Muscle layer of duodenum (tissue), 2 donors: ENCODE data around the gene PTPRS.

Experiments used
- H3K27ac ChIP-seq: one replicate; pipeline ENCODE4 v1.7.0; 2013; ENCODE audit warnings: mild to moderate bottlenecking, low read length
- H3K27me3 ChIP-seq: one replicate; pipeline ENCODE4 v1.7.0; 2013; ENCODE audit warnings: low read depth, mild to moderate bottlenecking, control low read depth, low read length
- H3K36me3 ChIP-seq, 2 donors: one replicate each; pipeline ENCODE4 v1.7.0; 2013; ENCODE audit warnings: low read length in 2 of 2, control low read depth in 1 of 2, mild to moderate bottlenecking in 1 of 2; ENCODE audit not compliant: insufficient read depth in 2 of 2, control insufficient read depth in 1 of 2
- H3K4me1 ChIP-seq, 2 donors: one replicate each; pipeline ENCODE4 v1.7.0; 2013; ENCODE audit warnings: low read length in 2 of 2, mild to moderate bottlenecking in 2 of 2, control low read depth in 1 of 2, moderate library complexity in 1 of 2; ENCODE audit not compliant: insufficient read depth in 2 of 2, control insufficient read depth in 1 of 2
- H3K4me3 ChIP-seq, 2 donors: one replicate each; pipeline ENCODE4 v1.7.0; 2013; ENCODE audit warnings: low read length in 2 of 2, low read depth in 1 of 2, mild to moderate bottlenecking in 1 of 2
- H3K9me3 ChIP-seq, 2 donors: one replicate each; pipeline ENCODE4 v1.7.0; 2013; ENCODE audit warnings: low read length in 2 of 2, control low read depth in 1 of 2, mild to moderate bottlenecking in 1 of 2; ENCODE audit not compliant: control insufficient read depth in 1 of 2
- donor health status: healthy.

The PTPRS gene

DNA sequence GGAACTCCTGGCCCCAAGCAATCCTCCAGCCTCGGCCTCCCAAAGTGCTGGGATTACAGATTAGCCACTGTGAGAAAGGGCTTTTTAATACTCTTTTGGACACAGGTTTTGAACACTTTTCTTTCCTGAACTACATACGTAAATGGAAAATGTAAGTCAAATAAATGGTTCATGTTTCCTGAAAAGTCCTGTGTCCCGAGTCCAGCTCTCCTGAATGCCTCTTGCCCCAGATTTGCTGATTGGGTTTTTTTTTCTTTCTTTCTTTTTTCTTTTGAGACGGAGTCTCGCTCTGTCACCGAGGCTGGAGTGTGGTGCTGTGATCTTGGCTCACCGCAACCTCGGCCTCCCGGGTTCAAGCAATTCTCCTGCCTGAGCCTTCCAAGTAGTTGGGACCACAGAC lies 24.5 kb downstream of the PTPRS start:
- Histone ChIP-seq H3K9me3 (no peaks in the 10 kb centered on the region), H3K4me3 (no peak overlapping the region), H3K36me3 (no peaks in the 10 kb centered on the region), H3K27ac (no peak overlapping the region), H3K4me1 (no peaks in the 10 kb centered on the region), H3K27me3 (no peaks in the 10 kb centered on the region)

DNA sequence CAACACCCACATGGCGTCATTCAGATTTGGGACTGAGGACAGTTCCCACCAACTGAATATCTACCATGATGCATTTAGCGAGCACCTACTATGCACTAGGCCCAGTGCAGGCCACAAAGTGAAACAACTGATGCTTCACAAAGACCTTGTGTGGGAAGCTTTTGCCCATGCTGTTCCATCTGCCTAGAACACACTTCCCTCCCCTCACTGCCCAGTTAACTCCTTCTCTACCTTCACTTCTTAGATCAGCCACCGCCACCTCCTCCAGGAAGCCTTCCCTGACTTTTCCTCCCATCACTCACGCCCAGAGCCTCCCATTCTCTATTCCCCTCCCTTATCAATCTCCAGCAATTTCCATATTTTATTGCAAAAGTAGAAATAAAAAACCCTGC lies 25.7 kb downstream of the PTPRS start:
- Histone ChIP-seq H3K27me3 (no peaks in the 10 kb centered on the region), H3K36me3 (no peaks in the 10 kb centered on the region), H3K9me3 (no peaks in the 10 kb centered on the region), H3K4me3 (no peak overlapping the region), H3K4me1 (no peaks in the 10 kb centered on the region), H3K27ac (no peak overlapping the region)

DNA sequence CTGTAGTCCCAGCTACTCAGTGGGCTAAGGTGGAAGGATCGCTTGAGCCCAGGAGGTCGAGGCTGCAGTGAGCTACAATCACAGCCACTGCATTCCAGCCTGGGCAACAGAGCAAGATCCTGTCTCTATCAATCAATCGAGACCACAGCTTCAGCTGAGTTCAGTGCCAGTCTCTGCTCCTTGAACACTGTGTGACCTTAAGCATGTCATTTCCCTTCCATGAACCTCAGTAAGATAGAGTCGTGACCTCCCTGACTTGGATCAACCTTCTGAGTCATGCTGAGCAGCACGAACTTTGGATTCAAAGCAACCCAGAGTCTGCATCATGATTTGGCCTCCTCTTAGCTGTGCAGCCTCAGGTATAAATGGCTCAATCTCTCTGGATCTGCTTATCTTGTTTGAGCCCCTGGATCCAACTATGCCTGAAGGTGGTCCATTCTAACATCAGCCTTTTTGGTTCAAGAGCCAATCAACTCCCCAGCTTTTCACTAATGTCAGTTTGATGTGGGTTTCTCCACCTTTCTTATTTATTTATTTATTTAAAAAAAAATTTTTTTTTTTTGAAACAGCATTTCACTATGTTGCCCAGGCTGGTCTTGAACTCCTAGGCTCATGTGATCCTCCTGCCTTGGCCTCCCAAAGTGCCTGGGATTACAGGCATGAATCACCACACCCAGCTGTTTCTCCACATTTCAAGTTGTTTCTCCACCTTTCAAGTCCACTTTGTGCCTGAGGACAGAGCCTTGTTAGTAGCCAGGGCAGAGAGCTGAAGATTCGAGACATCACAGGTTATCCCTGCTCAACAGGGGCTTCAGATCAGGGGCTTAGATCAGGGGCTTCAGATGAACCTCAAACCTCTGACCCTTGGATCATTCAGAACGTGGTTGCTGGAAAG lies 26.4 kb downstream of the PTPRS start:
- Histone ChIP-seq H3K36me3 (no peaks in the 10 kb centered on the region), H3K9me3 (no peaks in the 10 kb centered on the region), H3K27ac (no peak overlapping the region), H3K4me1 (peaks cover 0 to under 1% of the 10 kb centered on the region in 2 donors), H3K4me3 (no peak overlapping the region), H3K27me3 (no peaks in the 10 kb centered on the region)

GRCh38 chr19:5313307-5313706 lies 27.3 kb downstream of the PTPRS start:
- no peaks in the 10 kb centered on the region for H3K36me3 ChIP-seq
- no peaks in the 10 kb centered on the region for H3K27me3 ChIP-seq
- H3K4me1 ChIP-seq = peaks cover 0 to 5% of the 10 kb centered on the region in 2 donors
- H3K4me3 ChIP-seq = no peak overlapping the region
- H3K27ac ChIP-seq = no peak overlapping the region
- no peaks in the 10 kb centered on the region for H3K9me3 ChIP-seq

- Histone ChIP-seq H3K9me3 (no peaks in the 10 kb centered on the region), H3K36me3 (no peaks in the 10 kb centered on the region), H3K27me3 (no peaks in the 10 kb centered on the region), H3K4me1 (peaks cover 0 to 6% of the 10 kb centered on the region in 2 donors), H3K27ac (no peak overlapping the region), H3K4me3 (no peak overlapping the region)
Measured at GRCh38 chr19:5312058-5312457, 28.6 kb downstream of the PTPRS start.

DNA sequence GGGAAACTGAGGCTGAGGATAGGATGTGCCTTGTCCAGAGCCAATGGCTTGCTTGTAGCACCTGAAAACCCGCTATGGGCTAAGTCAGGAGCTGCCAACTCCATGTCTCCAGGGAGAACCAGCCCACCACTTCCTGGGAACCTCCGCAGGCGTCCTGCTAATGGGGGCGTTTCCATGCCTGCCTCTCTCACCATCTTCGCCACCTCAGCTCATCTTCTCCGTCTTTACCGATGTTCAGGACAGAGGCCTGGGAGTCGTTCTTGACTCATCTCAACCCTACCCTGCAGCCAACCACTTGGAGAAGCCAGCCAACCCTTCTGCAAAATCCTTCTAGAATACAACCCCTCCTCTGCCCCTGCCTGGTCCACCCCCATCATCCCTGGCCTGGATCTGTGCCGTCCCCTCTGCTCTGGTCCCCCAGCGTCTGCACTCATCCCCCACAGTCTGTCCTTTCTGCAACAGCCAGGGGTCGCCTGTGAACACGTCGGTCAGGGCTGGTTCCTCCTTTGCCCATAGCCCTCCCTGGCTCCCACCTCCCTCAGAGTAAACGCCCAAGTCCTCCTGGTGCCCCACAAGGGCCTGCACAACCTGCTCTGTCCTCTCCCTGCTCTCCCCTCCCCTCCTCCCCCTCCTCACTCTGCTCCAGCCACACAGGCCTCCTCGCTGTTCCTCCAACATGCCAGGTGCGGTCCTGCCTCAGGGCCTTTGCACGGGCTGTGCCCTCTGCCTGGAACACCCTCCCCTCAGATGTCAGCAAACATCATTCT lies 31.0 kb downstream of the PTPRS start:
- Histone ChIP-seq H3K9me3 (no peaks in the 10 kb centered on the region), H3K4me1 (peaks cover 0 to 6% of the 10 kb centered on the region in 2 donors), H3K27ac (no peak overlapping the region)

DNA sequence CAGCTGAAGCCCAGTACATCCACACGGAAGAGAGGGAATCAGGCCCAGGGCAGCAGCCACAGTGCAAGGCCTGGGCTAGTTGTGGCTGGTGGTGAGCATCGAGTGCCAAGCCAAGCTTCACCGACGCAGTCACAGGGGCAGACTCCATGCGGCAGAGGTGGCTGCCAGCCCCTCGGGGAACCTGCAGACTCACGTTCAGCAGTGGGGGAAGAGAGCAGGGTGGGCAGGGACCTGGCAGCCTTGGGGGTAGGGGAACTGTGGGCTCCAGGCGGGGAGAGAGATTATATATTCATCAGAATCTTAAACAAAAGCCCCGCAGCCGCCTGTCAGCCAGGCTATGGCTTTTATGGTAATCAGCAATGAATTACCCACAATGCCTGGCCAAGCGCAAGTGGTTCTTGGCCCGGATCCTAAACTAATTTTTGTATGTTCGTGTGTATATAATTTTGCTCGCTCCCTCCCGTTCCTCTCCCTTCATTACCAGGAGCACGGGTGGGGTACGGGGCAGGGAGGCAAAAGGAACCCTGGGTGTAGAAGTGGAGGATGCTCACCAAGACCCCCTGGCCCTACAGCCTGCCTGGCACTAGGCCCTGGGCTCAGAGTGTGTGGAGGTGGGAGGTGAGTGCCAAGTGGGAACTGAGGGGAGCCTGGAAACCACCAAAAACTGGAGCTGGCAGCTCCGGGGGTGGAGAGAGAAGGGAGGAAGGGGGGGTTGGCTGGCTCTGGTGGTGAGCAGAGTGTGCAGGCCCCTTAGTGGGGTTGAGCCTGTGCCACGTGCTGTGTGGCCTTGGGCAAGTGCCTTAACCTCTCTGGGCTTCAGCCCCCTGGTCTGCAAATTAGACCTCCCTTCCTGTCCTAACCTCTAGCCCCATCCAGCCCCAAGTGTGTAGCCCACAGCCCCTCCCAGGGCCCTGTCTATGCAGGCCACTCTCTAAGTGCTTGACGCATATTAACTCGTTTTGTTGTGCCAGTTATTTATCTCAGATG lies 31.9 kb downstream of the PTPRS start:
- H3K4me1 ChIP-seq = peaks cover 0 to 6% of the 10 kb centered on the region in 2 donors
- H3K9me3 ChIP-seq = no peaks in the 10 kb centered on the region
- H3K27me3 ChIP-seq = no peaks in the 10 kb centered on the region
- H3K27ac ChIP-seq = peak overlapping the region; percentile 42
- H3K4me3 ChIP-seq = peak overlapping the region in 1 of 2 donors; percentile 33
- H3K36me3 ChIP-seq = no peaks in the 10 kb centered on the region

More for the DNA sequence above, 31.0 kb downstream of the PTPRS start:
- Histone ChIP-seq H3K36me3 (no peaks in the 10 kb centered on the region), H3K4me3 (no peak overlapping the region), H3K27me3 (no peaks in the 10 kb centered on the region)

DNA sequence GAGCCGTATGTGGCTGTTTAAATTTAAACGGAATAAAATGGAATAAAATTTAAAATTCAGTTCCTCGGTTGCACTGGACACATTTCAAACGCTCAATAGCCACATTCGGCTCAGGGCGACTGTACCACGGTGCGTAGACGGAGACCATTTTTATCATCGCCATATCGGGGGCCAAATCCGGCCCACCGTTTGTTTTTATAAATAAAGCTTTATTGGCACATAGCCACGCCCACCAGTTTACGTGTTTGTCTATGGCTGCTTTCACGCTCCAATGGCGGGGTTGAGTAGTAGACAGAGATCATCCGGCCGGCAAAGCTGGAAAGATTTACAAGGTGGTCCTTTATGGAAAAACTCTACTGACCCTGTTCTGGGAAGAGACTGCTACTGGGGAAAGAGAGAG lies 33.0 kb downstream of the PTPRS start:
- H3K4me1 ChIP-seq = peaks cover 0 to 6% of the 10 kb centered on the region in 2 donors
- H3K9me3 ChIP-seq = no peaks in the 10 kb centered on the region
- H3K27ac ChIP-seq = no peak overlapping the region
- H3K27me3 ChIP-seq = no peaks in the 10 kb centered on the region
- H3K4me3 ChIP-seq = no peak overlapping the region
- no peaks in the 10 kb centered on the region for H3K36me3 ChIP-seq

DNA sequence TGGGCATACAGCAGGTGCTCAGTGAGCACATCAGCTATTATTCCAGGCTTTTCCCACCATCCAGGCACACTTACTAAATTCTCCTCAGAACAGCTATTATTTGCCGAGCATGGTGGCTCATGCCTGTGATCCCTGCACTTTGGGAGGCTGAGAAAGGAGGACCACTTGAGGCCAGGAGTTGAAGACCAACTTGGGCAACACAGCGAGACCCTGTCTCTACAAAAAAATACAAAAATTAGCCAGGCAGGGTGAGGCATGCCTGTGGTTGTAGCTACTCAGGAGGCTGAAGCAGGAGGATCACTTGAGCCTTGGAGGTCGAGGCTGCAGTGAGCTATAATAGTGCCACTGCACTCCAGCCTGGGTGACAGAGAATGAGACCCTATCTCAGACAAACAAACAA lies 35.4 kb downstream of the PTPRS start:
- Histone ChIP-seq H3K36me3 (no peaks in the 10 kb centered on the region), H3K27me3 (no peaks in the 10 kb centered on the region), H3K9me3 (no peaks in the 10 kb centered on the region), H3K27ac (no peak overlapping the region), H3K4me3 (no peak overlapping the region), H3K4me1 (peaks cover 0 to 6% of the 10 kb centered on the region in 2 donors)

DNA sequence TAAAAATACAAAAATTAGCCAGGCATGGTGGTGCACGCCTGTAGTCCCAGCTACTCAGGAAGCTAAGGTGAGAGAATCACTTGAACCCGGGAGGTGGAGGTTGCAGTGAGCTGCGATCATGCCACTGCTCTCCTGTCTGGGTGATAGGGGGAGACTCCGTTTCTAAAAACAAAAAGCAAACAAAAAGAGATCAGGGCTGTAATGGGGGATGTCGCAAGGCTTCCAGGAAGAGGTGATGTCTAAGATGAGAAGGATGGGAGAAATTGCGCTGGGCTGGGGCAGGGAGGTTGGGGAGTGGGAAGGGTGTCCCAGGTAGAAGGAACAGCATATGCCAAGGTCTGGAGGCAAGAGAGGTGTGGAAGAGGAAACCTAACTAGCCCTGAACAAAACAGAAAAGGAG lies 36.1 kb downstream of the PTPRS start:
- Histone ChIP-seq H3K36me3 (no peaks in the 10 kb centered on the region), H3K9me3 (no peaks in the 10 kb centered on the region), H3K4me1 (peaks cover 0 to 6% of the 10 kb centered on the region in 2 donors), H3K4me3 (no peak overlapping the region), H3K27ac (no peak overlapping the region), H3K27me3 (no peaks in the 10 kb centered on the region)

DNA sequence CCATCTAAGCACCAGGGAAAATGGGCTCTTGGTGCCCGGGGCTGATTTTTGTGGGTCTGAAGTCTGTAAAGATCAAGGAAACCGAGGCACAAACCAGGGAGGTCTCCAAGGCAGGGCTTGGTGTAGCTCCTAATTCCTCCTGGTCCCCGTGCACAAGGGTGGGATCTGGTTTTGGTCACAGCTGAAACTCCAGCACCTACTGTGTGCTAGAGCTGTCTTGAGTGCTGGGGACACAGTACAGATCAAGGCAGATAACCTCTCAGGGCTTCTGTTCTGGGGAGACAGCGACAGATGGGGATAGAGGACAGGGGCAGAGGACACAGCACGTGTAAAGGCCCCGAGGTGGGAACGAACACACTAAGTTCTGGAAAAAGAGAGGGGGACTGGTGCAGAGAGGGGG lies 37.4 kb downstream of the PTPRS start:
- Histone ChIP-seq H3K9me3 (no peaks in the 10 kb centered on the region), H3K27ac (no peak overlapping the region), H3K36me3 (no peaks in the 10 kb centered on the region), H3K27me3 (no peaks in the 10 kb centered on the region), H3K4me3 (no peak overlapping the region), H3K4me1 (peaks cover 0 to under 1% of the 10 kb centered on the region in 2 donors)
